Activated naive CD4-positive, alpha-beta T cell treated with anti-CD3 and anti-CD28 coated beads, Interleukin-2, amount 10 ng/mL, durations not matched to agents 7 days and 5 days (primary cell): ENCODE measurements around the gene COL23A1.

Source experiments
- CTCF ChIA-PET: fragments of 350-600 bp; sonication (Branson Sonifier 250); formaldehyde crosslinking; loops from one replicate; lab custom pipeline; 2021; ENCODE audit warnings: antibody characterized with exemption; lab: Charles Lee
- DNase-seq: peaks from one replicate; pipeline ENCODE4 v3.0.0-alpha.2; 2020
- H3K27ac Mint-ChIP-seq: one replicate; pipeline ENCODE4 v1.8.0; 2021; ENCODE audit warnings: mild to moderate bottlenecking, moderate library complexity, mixed read lengths
- H3K27me3 Mint-ChIP-seq: one replicate; pipeline ENCODE4 v1.8.0; 2021; ENCODE audit warnings: mild to moderate bottlenecking, mixed read lengths
- H3K36me3 Mint-ChIP-seq: one replicate; pipeline ENCODE4 v1.8.0; 2021; ENCODE audit warnings: mixed read lengths
- H3K4me1 Mint-ChIP-seq: one replicate; pipeline ENCODE4 v1.8.0; 2021; ENCODE audit warnings: mixed read lengths
- H3K4me3 Mint-ChIP-seq: one replicate; pipeline ENCODE4 v1.8.0; 2021; ENCODE audit warnings: mild to moderate bottlenecking, moderate library complexity, mixed read lengths
- H3K9me3 Mint-ChIP-seq: one replicate; pipeline ENCODE4 v1.8.0; 2021; ENCODE audit warnings: mixed read lengths

COL23A1 gene

DNA sequence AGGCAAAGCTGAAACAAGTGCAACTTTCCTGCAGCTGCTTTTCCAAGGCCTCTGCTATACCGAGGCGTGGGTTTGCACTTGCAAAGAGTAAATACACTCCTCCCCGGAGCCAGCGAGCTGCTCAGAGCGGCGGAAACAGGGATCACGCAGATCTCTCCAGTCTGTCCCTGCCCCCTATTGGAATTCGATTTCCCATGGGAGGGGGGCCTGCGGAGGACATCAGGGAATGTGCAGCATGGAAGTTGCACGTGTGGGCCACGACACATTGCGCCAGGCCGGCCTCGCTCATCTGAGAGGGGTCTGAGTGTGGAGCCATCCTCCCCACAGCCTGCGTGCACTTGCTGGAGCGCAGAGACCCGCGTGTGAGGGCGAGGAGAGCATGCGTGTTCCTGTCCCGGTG, 253.3 kb downstream of the COL23A1 start:
- Mint-ChIP-seq H3K9me3 (no peaks in the 10 kb centered on the region), H3K4me1 (no peaks in the 10 kb centered on the region), H3K4me3 (no peak overlapping the region), H3K27me3 (peaks cover 12% of the 10 kb centered on the region), H3K36me3 (no peaks in the 10 kb centered on the region), H3K27ac (no peak overlapping the region)
- no peak for DNase-seq
- CTCF ChIA-PET, result no interaction called here

DNA sequence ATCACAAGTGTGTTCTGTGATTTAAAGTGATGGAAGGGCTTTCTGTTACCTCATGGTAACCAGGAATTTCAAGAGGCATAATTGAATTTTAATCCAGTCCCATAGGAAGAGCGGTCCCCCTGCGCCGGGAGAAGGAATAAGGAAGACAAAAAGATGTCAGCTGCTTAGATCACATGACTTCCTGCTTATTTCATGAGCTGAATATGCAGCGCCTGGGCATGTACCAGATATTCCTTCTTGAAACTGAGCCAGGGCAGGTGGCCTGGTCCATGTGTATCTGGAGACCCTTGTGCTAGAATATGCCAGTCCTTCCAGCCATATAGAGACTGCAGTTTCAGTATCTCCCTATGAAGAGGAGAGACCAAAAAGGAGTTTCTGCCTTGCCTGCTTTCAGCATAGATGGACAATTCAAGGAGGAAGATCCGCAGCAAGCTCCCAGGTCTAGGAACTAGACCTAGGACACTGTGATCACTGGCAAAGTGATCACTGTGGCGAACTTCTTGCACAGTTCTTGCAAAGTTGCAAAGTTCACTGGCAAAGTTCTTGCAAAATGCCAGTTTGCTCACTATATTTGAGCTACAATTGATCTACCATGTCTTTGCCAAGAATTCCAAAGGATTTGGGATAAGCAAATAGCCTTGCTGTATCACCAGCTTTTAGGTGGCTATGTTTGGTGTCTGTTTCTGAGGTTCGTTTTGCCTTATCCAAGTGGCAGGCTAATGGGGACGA, 254.7 kb downstream of the COL23A1 start:
- peaks cover 6% of the 10 kb centered on the region for H3K4me1 Mint-ChIP-seq
- DNase-seq, result no peak
- H3K27me3 Mint-ChIP-seq, result peaks cover 12% of the 10 kb centered on the region
- no peaks in the 10 kb centered on the region for H3K9me3 Mint-ChIP-seq
- CTCF ChIA-PET, result no interaction called here
- H3K36me3 Mint-ChIP-seq, result no peaks in the 10 kb centered on the region
- no peak overlapping the region for H3K4me3 Mint-ChIP-seq
- no peak overlapping the region for H3K27ac Mint-ChIP-seq

DNA sequence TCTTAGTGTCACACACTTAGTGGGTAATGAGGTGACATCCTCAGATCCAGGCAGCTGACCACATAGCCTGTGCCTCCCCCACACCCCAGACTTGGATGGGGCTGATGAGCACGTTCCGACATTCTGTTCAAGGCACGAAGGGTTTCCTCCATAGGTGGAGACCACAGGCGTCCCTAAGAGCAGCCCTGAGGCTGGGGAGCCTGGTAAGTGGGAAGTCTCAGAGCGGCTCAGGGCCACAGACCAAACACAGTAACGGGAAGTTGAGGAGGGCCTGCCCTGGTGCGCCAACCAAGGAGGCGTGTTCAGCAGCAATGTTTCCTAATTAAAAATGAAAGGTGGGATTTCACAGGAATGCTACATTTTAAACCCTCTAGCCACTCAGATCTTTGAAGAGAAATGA, 255.3 kb downstream of the COL23A1 start:
- Mint-ChIP-seq H3K4me1 (peaks cover 6% of the 10 kb centered on the region), H3K36me3 (no peaks in the 10 kb centered on the region), H3K27me3 (peaks cover 12% of the 10 kb centered on the region), H3K4me3 (no peak overlapping the region), H3K9me3 (no peaks in the 10 kb centered on the region), H3K27ac (no peak overlapping the region)
- DNase-seq, result no peak
- CTCF ChIA-PET, result no interaction called here

DNA sequence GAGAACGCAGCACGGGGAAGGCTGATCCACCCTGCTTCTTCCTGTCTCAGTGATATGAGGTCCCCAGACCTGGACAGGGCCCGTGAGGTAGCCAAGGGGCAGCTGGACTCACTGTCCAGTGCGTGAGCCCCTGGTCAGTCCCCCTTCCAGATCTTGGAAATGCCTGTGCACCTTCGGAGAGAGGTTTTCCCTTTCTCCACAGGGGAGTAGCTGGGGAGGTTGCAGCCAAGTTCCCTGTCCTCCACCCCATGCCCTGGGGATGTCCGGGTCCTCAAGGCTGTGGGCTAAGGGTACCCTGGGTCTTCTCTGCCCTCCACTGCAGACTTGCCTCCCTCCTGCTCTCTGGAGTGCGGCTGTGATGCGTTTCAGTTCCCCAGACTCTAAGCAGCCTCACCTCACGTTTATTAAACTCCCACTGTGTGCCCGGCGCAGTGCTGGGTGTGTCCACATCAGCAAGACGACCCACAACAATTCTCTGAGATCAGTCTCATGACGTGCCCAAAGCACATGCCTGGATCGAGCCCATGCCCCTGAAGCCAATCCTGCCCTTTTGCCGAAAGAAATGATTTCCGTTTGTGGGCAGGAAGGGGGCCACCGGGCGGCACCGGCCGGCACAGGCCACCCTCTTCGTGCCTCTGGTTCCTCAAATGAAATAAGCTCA, 256.2 kb downstream of the COL23A1 start:
- no peaks in the 10 kb centered on the region for H3K36me3 Mint-ChIP-seq
- no peaks in the 10 kb centered on the region for H3K9me3 Mint-ChIP-seq
- no peak overlapping the region for H3K4me3 Mint-ChIP-seq
- no peak for DNase-seq
- CTCF ChIA-PET, result no interaction called here
- H3K27ac Mint-ChIP-seq, result no peak overlapping the region
- peaks cover 5% of the 10 kb centered on the region for H3K27me3 Mint-ChIP-seq
- H3K4me1 Mint-ChIP-seq, result peaks cover 6% of the 10 kb centered on the region

DNA sequence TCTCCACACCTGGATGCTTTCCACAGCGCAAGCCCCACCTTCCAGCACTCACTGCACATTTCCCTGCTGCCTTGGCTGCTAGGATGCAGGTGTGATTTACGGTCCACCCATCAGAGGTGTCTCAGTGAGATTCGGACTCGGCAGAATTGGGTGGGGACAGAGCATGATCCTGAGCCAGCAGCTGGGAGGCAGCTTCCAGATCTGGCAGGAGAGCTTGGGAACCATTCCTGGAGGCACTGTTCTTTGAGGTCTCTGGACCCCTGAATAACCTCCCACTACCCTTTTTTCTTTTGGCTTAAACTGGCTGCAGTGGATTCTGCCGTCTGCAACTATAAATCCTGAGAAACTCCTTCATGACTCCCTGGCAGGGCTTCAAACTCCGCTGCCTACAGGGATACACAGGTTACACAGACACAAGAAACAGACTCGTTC, 258.0 kb downstream of the COL23A1 start:
- H3K4me1 Mint-ChIP-seq, result peaks cover 6% of the 10 kb centered on the region
- no peaks in the 10 kb centered on the region for H3K36me3 Mint-ChIP-seq
- no peak for DNase-seq
- H3K27ac Mint-ChIP-seq, result no peak overlapping the region
- CTCF ChIA-PET, result no interaction called here
- peaks cover 3% of the 10 kb centered on the region for H3K27me3 Mint-ChIP-seq
- H3K4me3 Mint-ChIP-seq, result no peak overlapping the region
- no peaks in the 10 kb centered on the region for H3K9me3 Mint-ChIP-seq

DNA sequence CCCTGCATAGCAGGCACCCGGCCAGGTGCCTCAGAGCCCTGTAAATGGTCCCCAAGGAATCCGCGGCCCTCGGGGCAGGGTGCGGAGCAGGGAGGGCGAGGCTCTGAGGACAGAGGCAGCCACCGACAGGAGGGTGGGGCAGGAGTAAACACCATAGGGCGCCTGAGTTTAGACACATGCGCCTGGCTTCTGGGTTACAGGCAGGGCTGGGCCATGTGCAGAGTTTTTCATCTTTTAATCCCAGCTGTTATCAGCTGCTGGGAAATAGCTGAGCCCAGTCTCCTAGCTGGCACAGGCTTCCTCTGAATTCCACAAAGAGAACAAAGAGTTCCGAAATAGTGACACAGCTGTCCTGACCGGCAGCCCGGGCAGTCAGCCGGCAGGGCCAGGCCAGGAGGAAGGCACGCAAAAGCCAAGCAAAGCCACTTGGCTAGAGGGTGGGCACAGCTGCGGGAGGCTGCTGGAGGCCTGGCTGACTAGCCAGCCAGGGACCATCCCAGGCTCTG, 258.6 kb downstream of the COL23A1 start:
- no peak for DNase-seq
- Mint-ChIP-seq H3K4me3 (no peak overlapping the region), H3K36me3 (no peaks in the 10 kb centered on the region), H3K27me3 (peaks cover 3% of the 10 kb centered on the region), H3K9me3 (no peaks in the 10 kb centered on the region), H3K27ac (no peak overlapping the region), H3K4me1 (peaks cover 6% of the 10 kb centered on the region)
- CTCF ChIA-PET, result no interaction called here

DNA sequence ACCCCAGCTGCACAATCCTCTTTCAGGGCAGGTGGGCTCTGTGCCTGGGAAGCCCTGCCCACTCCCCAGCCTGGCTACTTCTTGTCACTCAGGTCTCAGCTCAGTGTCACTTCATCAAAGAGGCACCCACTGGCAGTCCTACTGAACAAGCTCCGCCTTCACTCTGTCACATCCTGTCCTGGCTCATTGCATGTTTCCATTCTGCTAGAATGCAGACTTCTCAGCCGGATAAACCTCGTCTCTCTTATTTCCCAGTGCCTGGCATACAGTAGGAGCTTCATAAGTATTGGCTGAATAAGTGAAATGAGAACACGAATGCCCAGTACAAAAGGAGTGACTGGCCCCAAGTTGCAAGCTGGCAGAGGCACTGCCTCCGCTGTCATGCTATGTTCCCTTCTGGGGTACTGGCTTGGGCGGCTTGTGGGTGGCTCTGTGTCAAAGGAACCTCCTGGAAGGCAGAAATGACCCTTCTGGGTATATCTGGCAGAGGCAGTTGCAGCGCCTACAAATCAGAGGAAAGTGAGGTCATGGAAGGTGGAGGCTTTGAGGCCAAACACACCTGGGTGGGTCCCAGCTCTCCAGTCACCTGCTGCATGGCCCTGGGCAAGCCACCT, 259.3 kb downstream of the COL23A1 start:
- H3K4me1 Mint-ChIP-seq, result peaks cover 6% of the 10 kb centered on the region
- CTCF ChIA-PET, result no interaction called here
- no peaks in the 10 kb centered on the region for H3K36me3 Mint-ChIP-seq
- no peaks in the 10 kb centered on the region for H3K9me3 Mint-ChIP-seq
- H3K4me3 Mint-ChIP-seq, result no peak overlapping the region
- peak; percentile 51 for DNase-seq
- H3K27ac Mint-ChIP-seq, result peak overlapping the region; percentile 12
- peaks cover 3% of the 10 kb centered on the region for H3K27me3 Mint-ChIP-seq

DNA sequence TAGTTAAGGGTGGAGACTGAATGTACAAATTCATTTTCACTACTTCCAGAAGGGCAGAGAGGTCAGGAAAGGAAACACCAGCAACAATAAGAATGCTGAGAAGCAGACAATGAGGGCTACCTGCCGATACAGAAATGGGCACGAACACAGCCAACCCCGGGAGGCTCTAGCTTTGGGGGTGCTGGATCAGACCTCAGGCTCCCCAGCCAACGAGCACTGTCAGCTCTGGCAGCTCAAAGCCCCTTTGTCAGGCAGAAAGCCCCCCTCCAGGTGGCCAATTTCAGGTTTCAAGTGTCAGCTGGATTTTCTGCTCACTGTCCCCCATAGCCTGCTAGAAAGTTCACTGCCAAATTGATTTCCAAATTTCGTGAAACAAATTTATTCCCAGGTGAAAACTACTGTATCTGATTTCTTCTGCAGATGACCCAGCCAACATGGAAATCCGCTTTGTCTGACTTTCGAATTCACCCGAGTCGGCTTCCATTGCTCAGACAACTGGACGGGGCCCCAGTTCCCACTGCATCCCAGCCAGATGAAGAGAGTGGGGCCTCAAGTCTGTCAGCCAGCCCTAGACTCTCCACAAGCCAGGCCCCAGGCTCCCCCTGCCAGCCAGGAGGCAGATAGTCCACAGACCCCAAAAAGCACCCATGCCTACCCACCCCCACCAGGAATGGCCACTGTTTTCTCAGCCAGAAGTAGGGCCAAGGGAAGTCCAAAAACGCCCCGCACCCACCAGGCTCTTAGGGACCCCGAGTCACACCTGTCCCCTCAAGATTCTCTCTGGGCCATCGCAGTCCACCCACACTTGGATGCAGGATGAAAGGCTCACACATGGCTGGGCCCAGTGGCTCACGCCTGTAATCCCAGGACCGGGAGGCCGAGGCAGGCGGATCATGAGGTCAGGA, 261.1 kb downstream of the COL23A1 start:
- Mint-ChIP-seq H3K27me3 (peaks cover 3% of the 10 kb centered on the region), H3K4me1 (peaks cover 6% of the 10 kb centered on the region), H3K36me3 (no peaks in the 10 kb centered on the region), H3K27ac (no peak overlapping the region), H3K4me3 (no peak overlapping the region), H3K9me3 (no peaks in the 10 kb centered on the region)
- no peak for DNase-seq
- CTCF ChIA-PET, result no interaction called here

DNA sequence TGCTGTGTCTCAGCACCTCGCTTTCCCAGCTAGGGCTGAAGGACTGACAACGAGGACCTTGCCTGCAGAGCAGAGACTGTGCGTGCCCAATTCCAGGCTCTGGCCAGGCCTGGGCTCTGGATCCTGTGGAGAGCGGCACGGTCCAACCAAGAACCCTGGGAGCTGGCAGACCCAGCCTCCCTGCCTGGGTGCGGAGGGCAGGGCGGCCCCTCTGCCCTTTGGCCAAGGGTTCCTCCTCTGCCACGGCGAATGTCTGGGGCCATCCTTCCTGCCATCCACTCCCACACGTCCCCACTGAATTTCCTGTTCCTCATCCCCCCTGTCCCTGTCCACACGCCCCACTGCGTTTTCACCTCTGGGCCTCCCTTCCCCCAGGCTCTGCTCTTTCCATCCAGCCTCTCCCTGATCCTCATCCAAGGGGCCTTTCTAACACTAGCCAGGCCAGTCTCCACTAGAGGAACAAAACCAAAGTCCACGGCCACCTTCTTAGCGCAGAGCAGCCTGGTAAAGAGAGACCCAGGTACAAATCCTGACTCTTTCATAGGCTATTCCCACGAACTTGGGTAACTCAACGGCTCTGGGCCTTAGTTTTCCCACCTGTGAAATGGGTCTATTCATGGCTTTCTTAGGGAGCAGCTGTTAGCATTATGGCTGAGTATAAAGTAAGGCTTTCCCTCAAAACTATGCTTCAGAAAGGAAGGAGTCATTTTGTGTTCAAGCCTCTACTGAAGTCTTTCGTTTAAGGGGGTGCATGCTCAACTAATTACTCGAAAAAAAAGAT, 262.1 kb downstream of the COL23A1 start:
- no peak overlapping the region for H3K4me3 Mint-ChIP-seq
- no peaks in the 10 kb centered on the region for H3K27me3 Mint-ChIP-seq
- CTCF ChIA-PET, result no interaction called here
- H3K9me3 Mint-ChIP-seq, result no peaks in the 10 kb centered on the region
- peaks cover 6% of the 10 kb centered on the region for H3K4me1 Mint-ChIP-seq
- no peak overlapping the region for H3K27ac Mint-ChIP-seq
- DNase-seq, result no peak
- no peaks in the 10 kb centered on the region for H3K36me3 Mint-ChIP-seq

DNA sequence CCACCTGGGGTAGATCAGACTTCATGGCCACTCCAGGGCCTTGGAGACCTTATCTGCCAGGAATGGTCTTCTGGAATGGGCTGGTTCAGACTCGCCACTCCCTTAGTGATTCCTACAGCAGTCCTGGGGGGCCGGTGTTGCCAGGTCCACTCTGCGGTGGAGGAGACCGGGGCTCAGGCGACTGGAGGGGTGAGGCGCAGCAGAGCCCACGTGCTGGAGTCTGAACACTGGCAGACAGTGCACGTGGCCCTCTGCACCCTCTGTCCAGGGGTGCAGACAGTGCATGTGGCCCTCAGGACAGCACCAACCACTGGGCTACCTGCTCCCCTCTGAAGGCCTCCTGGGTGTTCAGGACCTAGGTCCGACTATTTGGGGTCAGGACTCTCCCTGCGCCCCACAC, 262.7 kb downstream of the COL23A1 start:
- Mint-ChIP-seq H3K4me1 (peaks cover 6% of the 10 kb centered on the region), H3K36me3 (no peaks in the 10 kb centered on the region), H3K4me3 (no peak overlapping the region), H3K27me3 (no peaks in the 10 kb centered on the region), H3K27ac (no peak overlapping the region), H3K9me3 (no peaks in the 10 kb centered on the region)
- CTCF ChIA-PET, result no interaction called here
- no peak for DNase-seq

DNA sequence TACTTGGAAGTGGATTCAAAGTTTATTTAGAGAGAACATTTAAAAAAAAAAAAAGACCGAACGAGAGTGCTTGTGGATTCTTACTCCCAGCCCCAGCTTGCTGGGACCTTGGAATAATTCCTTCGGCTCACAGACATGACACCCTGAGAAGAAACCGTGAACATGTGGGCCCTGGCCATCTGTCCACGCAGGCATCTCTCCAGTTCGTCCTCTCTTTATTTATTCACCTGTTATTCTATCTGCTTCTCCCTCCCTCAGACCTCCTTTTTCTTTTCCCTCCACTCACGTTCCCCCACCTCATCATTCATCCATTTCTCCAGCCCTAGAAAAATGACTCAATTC, 263.8 kb downstream of the COL23A1 start:
- Mint-ChIP-seq H3K27me3 (no peaks in the 10 kb centered on the region), H3K36me3 (no peaks in the 10 kb centered on the region), H3K27ac (no peak overlapping the region), H3K4me3 (no peak overlapping the region), H3K4me1 (peaks cover 6% of the 10 kb centered on the region), H3K9me3 (no peaks in the 10 kb centered on the region)
- no peak for DNase-seq
- CTCF ChIA-PET, result no interaction called here

DNA sequence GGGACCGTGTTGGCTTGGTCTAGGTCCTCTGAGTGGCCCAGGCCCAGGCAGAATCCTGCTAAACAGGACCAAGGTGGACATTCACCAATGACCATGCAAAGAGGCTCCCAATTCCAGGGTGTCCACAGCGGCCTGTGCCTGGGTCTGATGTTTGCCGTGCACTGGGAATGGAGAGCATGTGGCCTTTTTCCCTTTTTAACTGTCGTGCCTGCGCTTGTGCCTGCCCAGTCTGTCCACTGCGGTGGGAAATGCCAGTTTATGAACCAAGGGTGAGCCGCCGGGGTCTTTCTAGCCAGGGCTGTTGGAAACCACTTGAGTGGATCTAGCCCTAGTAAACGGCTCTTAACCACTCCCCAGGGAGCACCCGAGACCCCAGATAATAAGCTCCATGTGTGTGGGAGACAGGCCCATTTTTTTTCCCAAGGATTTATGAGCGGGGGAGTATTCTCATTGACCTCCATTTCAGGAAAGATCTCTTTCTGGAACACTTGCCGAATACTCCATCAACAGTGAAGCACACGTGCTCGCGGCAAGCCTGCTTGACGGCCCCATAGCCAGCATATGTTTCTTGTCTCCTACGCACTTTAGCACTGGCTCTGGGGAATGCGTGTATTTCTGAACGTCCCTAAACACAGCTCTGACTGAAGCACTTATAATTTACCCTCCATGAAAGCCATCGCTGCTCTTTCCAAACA, 264.4 kb downstream of the COL23A1 start:
- Mint-ChIP-seq H3K36me3 (no peaks in the 10 kb centered on the region), H3K4me1 (peaks cover 3% of the 10 kb centered on the region), H3K9me3 (no peaks in the 10 kb centered on the region), H3K27ac (no peak overlapping the region), H3K27me3 (no peaks in the 10 kb centered on the region), H3K4me3 (no peak overlapping the region)
- CTCF ChIA-PET, result no interaction called here
- no peak for DNase-seq

DNA sequence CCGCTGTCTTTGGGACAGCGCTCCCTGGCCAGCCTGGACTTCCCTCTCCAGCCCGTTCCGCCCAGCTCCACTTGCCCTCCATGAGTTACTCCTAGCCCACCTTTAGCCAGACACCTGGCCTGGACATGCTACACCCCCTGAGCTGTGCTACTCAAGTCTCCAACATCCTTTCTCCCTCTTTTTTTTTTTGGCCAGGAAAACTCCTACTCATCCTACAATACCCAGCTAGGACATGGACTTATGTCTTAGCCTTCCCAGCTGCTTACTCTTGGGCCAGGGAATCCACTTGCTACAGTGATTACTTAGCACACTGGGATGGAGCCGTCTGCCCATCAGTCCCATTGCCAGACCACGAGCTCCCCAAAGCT, 264.9 kb downstream of the COL23A1 start:
- H3K9me3 Mint-ChIP-seq, result no peaks in the 10 kb centered on the region
- H3K4me1 Mint-ChIP-seq, result no peaks in the 10 kb centered on the region
- CTCF ChIA-PET, result no interaction called here
- no peak overlapping the region for H3K4me3 Mint-ChIP-seq
- H3K27ac Mint-ChIP-seq, result no peak overlapping the region
- H3K36me3 Mint-ChIP-seq, result no peaks in the 10 kb centered on the region
- no peak for DNase-seq
- no peaks in the 10 kb centered on the region for H3K27me3 Mint-ChIP-seq
